T-helper 1 cell treated with Interleukin-12 subunit alpha and Interleukin-12 subunit beta and Interleukin-4 antibody, amounts not matched to agents 30 ng/mL and 1 ng/mL, for 36 hours (primary cell): ENCODE measurements around the gene MST1R. TPM values are rescaled to one million over a fixed set of nuclear protein-coding genes. Genes with fewer than 3 reads are reported as not detected.

Experiments
- intact Hi-C: fragments of 100-400 bp; cut with micrococcal nuclease; formaldehyde crosslinking; loops from one replicate; pipeline ENCODE4 v1.15.1; 2024
- total RNA-seq: library from RNA; stranded (reverse); gene quantifications from 2 replicates; pipeline ENCODE4 v1.2.3, GENCODE V29; 2022

MST1R gene
- total RNA-seq, 1 donor from 2014 or later: 3.7 TPM

DNA sequence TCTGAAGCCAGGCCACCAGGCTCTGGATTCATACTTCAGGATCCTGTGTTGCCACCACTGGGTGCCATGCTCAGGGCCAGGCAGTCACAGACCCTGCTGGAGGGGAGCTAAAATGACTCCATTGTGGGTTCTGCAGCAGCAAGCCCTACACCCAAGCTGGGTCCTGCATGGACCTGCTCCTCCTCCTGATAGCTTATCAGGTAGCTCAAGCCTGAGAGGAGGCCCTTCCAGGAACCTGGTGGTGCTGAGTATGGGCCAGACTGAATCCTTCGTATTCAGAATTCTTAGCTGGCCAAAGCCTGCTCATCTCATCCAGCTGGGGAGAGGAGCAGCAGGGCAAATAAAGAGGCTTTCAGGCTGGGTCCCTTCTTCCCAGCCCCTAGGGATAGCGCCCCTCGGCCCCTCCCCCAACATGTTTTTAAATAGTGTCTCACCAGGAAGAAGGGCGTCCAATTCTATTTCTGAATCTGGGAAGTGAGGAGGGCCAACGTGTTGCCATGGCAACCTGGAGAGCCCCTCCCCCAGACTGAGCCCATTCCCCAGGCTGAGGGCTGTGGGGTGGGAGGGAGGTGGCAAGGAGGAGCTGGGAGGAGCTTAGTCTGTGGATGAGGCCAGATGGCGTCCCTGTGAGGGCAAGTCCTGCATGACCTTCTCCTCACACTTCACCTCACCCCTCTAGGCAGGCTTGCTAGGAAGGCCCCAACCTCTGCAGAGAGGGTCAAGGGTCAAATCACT, 22.9 kb downstream of the MST1R start:
- intact Hi-C loops: no loop called here

DNA sequence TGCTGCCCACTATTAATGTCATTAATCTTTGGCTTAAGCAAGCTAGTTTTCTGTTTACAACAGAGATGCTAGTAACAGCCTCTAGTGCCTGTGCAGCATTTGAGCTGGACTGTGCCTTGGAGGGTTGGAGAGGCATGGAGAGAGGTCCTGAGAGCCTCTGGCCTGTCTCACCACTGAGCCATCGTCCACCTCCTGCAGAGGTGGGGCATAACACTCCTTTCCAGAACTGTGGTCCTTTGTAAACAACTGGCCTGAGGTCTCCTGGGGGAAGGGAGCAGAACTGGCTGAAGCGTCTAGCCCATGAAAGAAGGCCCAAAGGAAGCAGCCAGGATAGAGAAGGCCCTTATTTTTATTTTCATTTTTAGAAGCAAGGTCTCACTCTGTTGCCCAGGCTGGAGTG, 24.0 kb downstream of the MST1R start:
- intact Hi-C loops: no loop called here

DNA sequence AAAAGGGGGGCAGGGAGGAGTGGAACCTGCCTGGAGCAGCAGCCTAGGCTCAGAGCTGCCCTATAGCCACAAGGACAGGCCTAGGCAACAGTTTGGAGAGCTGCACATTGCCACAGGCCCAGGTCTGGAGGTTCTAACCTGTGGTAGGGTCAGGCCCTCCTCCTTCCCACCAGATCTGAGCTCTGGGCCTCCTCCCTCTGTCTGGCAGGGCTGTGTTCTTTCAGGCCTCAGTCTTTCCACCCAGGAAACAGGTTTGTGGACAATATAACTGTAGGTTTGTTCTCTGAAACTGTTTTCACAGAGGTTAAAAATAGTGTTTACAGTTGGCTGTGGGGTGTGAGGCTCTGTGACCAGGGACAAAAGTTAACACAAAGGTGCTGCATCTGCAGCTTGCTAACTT, 25.0 kb downstream of the MST1R start:
- intact Hi-C loops: no loop called here

DNA sequence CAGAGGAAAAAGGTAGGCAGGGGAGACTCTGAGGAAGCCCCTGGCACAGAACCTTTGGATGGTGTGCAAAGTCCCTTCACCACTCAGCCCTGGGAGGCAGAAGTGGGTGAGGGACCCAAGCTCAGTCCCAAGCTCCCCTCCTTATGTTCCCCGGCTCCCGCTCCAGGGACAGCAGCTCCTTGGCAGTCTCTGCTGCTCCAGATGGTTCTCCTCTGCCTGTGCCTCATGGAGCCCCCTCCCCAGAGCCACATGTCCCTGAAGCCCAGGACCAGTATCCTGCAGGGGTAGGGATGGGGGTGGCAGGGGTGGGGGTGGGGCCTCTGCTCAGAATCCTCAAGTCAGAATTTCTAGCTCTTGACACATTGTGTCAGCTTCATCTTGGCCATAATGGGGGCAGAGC, 26.0 kb downstream of the MST1R start:
- intact Hi-C loops: no loop called here

DNA sequence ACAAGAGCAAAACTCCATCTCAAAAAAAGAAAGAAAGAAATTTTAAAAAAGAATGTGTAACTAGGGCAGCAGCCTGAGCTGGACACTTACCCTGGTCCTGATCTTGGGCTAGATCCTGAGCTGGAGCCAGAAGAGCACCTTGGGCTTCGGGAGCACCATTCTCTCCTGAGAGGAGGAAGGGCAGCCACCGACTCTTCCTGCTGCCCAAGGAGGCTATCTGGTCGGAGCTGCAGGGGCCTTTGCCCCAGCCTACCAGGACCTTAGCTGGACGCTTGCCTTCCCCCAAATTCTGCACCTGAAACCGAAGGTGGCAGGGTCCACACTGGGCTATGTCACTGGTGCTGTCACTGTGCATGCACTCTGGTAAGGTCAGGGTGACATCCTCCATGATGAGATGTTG, 27.1 kb downstream of the MST1R start:
- intact Hi-C loops: no loop called here

DNA sequence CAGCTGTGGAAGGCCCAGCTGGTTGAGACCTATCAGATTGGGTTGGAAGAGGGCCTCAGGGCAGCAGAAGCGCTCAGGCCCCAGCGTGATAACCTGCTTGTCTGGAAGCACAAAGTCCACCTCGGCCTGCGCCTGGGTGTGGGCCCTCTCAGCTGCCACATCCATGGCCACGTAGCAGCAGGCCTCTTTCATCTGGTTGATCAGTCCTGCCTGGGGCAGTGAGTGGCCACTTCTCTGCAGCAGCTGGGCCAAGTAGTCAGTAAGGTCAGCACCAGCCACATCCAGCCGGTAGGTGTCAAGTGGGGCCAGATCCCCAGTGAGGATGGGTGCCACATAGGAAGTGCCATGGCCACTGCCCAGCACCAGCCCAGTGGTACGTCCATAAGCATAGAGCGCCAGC, 30.1 kb downstream of the MST1R start:
- intact Hi-C loops: no loop called here

DNA sequence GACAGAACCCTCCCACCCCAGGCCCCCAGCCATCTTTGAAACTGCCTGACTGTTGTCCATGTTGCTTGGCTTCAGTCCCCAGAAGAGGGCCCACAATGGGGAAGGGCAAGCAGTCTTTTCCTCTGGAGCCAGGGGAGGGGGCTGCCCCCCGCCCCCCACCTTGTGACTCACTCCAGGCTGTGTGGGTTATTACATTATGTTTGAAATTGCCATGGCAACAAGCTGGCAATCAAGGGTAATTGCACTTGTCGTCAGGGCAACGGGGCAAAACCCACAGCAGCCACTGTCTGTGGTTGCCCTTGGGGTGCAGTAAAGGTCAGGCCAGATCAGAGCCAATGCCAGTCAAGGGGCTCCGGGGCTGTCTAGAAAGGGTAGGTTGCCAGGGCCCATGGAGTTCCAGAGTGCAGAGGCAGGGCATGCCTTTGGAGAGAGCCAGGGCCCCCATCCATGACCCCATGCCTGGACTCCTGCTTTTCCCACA, 30.8 kb downstream of the MST1R start:
- intact Hi-C loops: no loop called here

DNA sequence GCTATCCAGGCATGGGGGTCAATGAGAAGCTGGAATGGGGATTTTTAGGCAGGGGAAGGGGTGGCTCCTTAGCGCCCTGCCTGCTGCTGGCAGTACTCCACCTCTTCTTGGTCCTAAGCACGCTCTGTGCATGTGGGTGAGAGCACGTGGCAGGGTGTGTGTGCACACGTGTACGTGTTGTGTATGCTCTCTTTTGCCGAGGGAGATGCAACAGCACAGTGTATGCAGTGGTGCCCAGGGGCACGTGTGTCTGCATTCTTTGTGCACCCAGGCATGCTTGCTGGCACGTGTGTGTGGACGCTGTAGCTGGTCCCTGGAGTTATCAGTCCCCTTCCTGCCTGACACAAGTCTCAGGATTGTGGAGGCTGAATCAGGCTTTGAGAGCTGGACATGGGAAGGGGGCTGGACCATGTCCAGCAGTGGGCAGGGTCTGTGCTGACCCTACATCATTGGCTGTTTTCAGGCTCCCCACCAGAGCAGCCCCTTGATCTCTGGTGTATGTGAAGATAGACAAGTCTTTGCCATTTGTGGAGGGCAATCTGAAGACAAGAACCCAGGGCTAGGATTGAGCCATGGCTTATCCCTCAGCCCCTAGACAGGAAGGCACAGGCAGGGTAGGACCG, 32.0 kb downstream of the MST1R start:
- intact Hi-C loops: no loop called here

DNA sequence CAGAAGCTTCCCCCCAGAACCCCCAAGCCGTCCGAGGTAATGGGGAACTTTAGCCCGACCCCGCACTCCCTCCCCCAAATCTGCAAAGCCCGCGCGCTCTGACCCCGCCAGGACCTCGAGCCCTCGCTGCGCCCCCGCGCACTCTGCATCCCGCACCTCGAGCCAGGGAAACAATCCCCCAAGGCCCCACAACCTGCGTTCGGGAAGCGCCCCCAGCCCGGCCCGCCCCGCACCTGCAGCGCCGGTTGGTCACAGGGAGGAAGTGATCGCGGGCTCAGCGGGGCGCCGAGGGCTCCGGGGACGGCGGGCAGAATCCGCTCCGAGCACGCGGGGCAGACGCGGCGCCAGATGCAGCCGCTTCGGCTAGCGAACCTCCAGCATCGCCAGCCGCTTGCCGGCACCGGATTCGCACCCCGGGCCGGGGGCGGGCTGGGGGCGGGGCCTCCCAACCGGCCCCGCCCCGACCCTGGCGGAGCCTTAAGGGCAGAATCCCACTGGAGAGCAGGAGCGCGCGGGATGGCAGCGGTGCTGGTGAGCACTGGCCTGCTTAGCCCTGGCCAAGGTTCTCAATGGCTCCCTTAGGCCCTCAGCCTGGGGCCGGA, 34.0 kb downstream of the MST1R start, which contains the start of gene CAMKV:
Gene CAMKV (minus strand): TSS at position 382 of the 602 bp plus-strand sequence. CDS start 7,518 bp downstream, outside the sequence.
- intact Hi-C loops: no loop called here

DNA sequence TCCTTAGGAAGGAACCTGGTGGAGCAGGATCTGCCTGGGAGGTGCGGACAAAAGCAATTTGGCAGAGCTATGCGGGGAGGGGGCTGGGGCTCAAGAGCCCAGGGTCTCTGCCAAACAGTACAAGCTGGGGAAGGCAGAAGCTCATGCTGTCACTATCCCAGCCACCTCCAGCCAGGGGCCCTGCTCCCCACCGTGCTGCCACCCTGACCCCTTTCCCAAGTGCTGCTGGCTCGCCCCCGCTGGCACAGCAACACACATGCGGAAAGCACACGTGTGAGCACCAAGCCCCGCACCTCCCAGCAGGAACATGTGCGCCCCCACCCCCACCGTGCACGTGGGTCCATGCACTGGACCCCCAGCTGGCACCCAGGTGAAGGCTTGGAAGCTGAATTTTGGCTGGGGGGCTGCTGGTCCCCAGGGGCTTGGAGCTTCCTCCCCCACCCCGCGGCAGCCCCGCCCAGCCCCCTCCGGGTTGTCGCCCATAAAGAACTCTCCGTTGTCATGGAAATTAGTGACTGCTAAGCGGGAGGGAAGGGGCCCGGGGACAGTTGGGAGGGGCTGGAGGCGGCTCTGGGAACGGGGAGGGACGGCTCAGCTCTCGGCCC, 34.7 kb downstream of the MST1R start:
- intact Hi-C loops: no loop called here

DNA sequence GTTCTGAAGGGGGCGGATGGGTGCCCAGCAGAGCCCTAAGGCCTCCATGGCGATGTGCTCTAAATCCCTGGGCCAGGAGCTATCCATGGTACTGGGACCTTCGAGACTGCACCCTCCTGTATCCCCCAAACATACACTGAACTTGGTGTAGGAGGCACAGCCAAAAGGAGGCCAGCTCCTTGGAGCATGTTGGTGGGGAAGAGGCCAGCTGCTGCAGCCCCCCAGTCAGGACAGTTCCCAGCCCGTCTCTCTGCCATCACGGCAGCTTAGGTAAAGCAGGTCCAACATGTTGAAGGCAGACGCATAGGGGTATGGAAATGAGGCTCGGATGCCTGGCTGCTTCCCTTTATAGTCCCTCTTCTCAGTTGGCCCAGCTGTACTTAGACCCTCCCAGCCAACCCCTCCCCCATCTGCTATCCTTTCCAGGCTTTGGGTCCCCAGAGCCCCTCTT, 35.8 kb downstream of the MST1R start:
- intact Hi-C loops: no loop called here

DNA sequence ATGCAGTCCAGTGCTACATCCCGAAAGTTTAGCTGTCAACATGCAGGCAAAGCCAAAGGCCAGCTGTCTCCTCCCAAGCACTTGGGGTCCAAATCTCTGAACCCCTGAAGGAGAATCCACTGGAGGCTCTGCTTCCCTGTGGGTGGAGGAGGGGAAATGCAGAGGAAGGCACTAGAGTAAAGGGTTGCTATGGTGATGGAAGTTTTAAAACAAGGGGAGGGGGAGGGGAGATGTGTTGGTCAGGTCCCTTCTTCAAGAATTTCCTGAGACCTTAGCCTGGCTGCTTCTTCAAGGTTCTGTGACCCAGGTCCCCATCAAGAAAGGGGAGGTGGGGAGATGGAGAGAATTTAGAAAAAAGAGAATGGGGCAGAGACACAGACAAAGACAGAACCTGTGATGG, 36.3 kb downstream of the MST1R start:
- intact Hi-C loops: no loop called here

DNA sequence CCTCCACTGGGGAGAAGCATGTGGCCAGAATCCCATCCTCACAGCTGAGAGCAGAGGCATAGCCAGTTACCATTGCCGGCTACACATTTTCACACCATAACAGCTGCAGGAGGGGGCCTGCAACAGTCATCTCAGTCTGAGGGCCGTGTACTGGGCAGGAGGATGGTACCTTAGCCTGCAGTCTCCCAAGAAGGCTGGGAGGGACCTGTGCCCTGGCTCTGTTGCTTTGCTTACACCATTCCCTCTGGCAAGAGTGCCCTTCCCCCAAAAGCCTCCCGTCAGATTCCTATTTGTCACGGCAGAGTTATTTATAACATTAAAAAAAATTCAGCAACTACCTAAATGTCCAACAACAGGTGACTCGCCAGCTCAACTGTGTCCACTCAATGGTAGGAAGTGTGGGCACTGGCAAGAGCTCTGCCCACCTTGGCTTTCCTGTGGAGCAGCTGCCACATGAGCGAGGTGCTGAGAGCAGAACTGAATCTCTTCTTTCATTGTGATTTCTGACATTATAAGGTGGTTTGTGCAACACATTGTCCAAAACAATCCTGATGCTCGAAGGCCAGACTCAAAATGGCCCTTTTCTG, 38.4 kb downstream of the MST1R start:
- intact Hi-C loops: no loop called here

DNA sequence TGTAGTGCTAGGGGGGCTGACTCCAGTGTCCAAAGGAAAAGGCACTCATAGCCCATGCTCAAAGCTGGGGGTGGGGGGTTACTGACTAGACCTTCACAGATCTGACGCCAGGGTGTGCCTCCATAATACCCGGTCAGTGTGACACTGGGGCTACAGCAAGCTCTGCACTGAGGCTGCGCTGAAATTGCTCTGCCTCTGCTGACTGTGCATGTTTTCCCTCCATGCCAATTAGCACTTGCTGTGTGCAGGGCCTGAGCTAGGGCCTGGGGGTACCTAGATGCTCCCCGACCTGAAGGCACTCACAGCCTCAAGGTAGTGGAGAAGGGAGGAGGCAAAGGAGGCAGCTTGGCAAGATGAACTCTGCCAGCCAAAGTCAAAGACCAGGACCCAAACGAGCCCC, 39.2 kb downstream of the MST1R start:
- intact Hi-C loops: no loop called here

DNA sequence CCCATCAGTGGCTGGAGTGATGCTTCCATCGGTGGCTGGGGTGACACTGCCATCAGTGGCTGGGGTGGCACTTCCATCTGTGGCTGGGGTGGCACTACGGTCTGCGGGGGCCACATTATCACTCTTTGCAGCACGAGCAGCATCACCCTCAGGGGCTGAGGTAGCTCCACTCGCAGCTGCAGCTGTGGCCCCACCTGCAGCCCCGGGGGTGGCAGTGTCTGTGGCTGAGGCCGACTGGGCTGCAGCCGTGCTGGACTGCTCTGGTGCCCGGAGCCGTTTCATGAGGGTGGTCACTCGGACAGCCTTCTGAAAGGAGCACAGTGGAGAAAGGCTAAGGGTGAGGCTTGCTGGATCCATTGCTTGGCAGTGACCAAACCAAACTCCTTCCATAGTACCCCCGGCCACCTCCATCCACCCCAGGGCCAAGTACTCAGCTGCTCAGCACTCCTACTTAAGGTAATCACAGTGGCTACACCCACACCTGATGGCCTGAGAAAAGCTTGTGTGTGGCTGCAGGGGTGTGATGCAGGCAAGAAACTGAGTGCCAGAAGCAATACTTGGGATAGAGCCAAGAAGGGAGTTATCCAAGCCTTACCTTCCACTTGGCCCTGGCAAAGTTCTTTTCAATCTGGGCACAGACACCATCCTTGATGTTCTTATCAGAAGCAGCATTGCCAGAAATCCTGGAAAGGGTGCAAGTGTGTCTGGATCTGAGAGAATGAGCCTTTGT, 43.9 kb downstream of the MST1R start:
- intact Hi-C loops: loop anchor here (5.0 kb wide), 2 partner anchors 368 to 438 kb away; partner anchors contain the start of genes HYAL3 and NAA80

DNA sequence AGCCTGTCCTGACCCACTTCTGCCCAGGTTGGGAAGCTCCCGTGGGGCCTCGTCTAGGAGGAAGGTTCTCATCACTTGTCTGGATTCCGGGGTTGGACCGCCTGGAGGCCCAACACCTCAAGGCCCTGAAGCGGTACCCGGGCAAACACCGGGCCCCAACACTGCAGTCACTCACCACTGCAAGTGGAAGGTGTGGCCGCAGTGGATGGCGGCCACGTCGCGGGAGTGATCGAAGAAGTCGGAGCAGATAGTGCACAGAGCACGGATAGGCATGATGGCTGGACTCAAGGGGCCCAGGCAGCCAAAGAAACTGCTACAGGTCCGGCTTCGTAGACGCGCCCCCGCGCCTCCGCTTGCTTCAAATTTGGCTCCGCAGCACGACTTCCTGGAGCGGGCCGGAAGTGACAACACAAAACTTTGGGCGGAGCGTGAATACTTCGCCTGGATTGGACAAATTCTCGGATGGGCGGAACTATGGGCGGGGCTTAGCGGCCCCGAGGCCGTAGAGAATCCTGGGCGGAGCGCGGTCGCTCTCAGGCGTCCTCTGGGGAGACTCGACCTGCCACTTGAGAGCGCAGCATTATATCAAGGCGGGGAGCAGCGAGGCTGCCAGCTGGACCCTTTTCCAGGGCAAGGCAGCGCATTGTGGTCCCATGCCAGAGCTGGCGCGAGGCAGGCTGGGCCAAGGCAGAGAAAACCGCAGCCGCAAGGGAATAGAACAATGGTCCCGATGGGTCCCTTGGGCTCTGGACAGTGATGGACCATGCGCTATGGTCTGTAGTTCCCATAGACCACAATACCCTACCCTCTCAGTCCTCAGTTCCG, 47.3 kb downstream of the MST1R start, which contains the start of gene TRAIP:
Gene TRAIP (minus strand): TSS at position 384 of the 825 bp plus-strand sequence. CDS start 111 bp downstream, at position 273.
- intact Hi-C loops: loop anchor here (1.0 to 5.0 kb wide), 13 partner anchors 50 to 690 kb away; partner anchors contain the start of genes AMIGO3, APEH, CCDC71 and HYAL3

DNA sequence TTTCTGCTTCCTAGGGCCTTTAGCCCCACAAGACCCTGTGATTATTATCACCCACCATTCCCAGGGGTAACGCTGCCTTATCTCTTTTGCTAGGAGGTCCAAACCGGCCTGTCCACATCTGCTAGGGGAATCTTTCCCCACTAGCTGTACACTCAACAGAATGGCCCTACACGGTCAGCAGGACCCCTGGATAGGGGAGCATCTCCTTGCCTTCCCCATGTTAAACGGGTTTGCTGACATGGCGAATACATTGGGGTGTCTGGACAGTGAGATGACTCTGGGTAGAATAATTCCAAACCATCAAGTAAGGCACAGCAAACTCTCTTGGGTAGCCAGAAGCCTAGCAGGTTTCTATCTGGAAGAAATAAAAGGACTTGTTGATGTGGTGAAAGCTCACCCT, 48.0 kb downstream of the MST1R start:
- intact Hi-C loops: loop anchor here (1.0 to 5.0 kb wide), 13 partner anchors 51 to 689 kb away; partner anchors contain the start of genes AMIGO3, APEH, CCDC71 and HYAL3

DNA sequence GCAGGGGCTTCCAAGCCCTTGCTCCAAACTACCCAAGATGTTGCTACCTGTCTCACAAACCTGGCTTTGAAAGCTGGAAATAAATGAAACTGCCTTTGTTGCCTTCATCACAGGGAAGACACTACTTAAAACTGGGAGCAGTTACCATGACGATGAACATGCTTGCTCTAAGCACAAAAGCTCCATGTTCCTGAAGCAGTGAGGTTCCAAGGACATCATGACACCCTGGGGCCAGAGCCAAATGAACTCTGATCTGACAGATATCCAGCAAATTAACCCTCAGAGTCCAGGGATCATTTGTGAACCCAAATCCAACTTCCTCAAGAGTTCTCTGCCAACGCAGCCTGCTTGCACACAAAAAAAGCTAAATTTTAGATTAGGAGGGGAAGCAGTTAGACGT, 58.0 kb downstream of the MST1R start:
- intact Hi-C loops: no loop called here

DNA sequence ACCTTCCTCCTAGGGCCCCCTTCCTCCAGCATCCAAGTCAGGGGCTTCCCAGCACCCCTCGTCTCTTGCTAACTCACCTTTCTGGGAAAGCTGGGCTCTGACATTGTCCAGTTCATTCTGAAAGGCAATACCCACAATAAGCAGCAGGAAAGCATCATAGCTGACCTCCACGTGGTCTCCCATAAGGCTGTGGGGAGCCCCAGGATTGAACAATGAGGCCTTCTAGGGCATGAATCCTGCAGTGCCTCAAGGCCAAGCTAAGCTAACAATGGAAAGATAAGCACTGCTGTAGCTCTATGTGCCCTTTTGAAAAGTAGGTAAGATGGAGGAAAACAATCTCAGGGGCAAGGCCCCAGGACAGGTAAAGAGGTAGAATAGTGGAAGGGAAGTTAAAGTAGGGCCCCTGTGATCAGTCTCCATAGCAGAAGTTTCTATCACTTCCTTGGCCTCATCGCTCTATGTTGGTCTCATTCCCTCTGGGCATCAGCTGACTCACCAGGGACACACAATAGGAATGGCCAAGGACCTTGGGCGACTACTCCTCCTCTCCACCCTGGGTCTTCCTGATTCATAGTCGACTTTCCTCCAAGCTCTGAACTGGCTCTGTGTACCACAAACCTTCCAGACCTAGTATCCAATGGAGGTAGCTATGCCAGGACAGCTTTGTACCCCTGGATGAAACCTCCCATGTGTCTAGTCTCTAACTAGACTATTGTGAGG, 59.0 kb downstream of the MST1R start:
- intact Hi-C loops: no loop called here
